ENCODE results near the gene P2RX7.

Gene P2RX7

GRCh38 chr12:121236776-121237175 lies 104.1 kb downstream of the P2RX7 start:
- no peak for DNase-seq

- DNase-seq: no peak
Measured at GRCh38 chr12:121237415-121237814, 104.7 kb downstream of the P2RX7 start.

Data from NCI-H526 treated with DMSO at 0.1 percent for 48 hours (cell line).